Astrocyte of the spinal cord (primary cell): ENCODE results near the gene PVALEF.

ENCODE experiments used
- DNase-seq: peaks from one replicate; pipeline ENCODE4 v3.0.0; 2011; ENCODE audit warnings: low read depth, low spot score
- H3K4me3 ChIP-seq: 2 replicates; pipeline ENCODE4 v1.5.1; 2011; ENCODE audit warnings: low read depth, mild to moderate bottlenecking, low read length, moderate library complexity
- in situ Hi-C: cut with HindIII; loops from 2 replicates; pipeline ENCODE4 v1.10.0; 2017; ENCODE audit warnings: low sequenced_read_pairs
- TF ChIP-seq, protein P1 (sequence below): IDR thresholded peaks from 2 replicates; pipeline ENCODE4 v1.5.1; 2012; ENCODE audit warnings: low read depth, mild to moderate bottlenecking, low read length, inconsistent platforms

PVALEF gene

DNA sequence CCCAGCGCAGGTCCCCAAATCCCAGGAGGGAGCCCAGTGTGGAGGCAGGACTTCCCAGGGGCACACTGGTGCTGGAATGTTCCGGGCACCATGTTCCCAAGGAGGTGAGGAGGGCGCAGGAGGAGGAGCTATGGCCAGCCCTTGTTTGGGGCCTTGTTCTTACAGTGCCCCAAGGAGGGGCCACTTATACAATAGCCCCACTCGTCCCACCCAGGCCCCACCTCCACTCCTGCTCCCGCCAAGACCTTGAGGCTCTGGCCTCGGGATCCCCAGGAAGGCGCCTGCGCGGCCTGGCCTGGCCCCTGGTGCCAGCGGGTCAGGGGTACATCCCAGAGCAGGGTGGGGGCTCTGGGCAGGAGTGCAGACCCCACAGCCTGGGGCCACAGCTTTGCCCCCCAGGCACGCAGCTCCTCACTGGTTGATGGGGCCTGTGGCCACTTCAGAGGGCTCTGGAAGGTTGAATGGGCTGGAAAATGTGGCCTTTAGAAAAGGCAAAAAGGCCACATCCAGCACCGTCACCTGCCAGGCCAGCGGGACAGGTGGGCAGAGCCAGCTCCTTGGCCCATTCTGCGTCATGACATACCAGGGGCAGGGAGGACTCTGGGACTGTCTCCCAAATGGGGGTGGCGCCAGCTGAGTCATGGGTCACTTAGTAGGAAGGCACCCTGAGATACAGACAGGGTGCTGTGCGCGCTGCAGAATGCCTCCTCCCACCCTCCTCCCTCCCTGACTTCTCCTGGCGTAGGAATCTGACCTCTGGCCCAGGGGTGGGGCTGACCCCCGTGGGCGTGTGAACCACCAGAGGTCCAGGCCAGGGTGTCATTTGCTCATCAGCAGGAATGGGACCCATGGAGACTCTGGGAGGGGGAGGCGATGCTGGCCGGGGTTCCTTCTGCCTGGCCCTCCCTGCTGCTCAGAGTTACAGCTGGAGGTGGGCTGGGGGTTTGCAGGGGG, 32.3 kb upstream of the PVALEF start:
- in situ Hi-C loops, result no loop called here
- DNase-seq, result no peak
- TF ChIP-seq, protein P1, sequence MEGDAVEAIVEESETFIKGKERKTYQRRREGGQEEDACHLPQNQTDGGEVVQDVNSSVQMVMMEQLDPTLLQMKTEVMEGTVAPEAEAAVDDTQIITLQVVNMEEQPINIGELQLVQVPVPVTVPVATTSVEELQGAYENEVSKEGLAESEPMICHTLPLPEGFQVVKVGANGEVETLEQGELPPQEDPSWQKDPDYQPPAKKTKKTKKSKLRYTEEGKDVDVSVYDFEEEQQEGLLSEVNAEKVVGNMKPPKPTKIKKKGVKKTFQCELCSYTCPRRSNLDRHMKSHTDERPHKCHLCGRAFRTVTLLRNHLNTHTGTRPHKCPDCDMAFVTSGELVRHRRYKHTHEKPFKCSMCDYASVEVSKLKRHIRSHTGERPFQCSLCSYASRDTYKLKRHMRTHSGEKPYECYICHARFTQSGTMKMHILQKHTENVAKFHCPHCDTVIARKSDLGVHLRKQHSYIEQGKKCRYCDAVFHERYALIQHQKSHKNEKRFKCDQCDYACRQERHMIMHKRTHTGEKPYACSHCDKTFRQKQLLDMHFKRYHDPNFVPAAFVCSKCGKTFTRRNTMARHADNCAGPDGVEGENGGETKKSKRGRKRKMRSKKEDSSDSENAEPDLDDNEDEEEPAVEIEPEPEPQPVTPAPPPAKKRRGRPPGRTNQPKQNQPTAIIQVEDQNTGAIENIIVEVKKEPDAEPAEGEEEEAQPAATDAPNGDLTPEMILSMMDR, result no peak
- H3K4me3 ChIP-seq, result no peak overlapping the region

DNA sequence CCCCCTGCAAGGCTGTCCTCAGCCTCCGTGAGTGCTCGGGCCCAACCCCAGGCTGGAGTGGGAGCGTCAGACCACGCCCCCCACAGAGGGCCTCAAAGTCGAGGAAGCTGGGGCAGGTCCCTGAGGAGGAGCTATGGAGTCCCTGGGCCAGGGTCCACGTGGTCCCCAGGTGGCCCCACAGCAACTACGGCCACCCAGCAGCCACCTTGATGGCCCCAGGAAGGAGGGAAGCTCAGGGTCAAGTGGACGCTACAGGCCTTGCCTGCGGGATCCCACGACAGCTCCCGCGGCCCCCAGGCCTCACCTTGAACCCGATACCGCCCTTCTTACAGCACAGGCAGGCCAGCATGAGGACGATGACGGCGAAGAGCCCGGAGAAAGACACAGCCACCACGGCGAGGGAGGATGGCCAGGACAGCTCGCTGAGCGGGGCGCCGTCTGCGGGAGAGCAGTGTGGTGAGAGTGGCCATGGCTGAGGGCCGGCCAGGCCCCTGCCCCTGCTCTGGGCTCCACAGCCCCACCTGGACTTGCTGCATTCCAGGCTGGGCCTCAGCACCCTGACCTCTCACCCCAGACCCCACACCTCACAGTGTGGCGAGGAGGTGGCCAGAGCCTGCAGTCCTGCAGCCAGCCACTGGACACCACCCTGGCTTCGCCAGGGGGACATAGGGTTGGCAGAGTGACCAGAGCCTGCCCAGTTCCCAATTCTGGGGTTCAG, 31.1 kb upstream of the PVALEF start:
- H3K4me3 ChIP-seq, result no peak overlapping the region
- TF ChIP-seq, protein P1, result no peak
- in situ Hi-C loops, result no loop called here
- DNase-seq, result no peak

GRCh38 chr17:81135505-81136278, 29.6 kb upstream of the PVALEF start:
- in situ Hi-C loops, result no loop called here
- H3K4me3 ChIP-seq, result no peak overlapping the region
- TF ChIP-seq, protein P1, result no peak
- no peak for DNase-seq

DNA sequence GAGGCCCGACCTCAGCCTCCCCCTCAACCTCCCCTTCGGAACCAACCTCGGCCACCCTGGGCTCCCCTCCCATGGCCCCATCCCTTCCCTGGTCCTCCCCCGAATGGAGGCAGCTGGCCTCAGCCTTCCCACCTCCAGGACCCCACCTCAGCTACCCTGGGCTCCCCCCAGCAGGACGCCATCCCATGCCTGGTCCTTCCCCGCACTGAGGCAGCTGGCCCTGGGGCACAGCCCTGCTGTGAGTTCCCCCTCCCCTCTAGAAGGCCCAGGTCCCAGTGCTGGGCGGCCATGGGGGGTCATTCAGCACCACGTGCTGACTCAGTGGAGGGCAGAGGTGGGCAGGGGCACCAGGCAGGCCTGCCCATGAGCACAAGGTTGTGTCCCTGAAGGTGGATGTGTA, 28.9 kb upstream of the PVALEF start:
- H3K4me3 ChIP-seq, result no peak overlapping the region
- in situ Hi-C loops, result no loop called here
- no peak for DNase-seq
- TF ChIP-seq, protein P1, result no peak

DNA sequence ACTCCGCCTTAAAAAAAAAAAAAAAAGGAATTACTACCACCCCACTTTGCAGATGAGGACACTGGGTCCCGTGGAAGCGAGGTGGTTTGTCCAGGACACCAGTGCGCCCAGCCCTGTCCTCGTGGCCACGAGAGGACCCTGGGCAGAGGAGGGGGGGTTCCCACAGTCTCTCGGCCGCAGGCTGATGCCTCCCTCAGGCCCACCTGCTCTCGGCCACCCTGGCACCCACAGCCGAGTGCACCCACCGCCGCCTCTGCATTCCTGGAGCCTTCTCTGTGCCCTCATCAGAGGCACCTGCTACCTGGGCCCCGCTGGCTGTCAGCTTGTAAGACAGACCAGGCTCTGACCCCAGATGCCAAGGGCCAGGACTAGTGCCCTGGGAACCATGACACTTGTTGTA, 28.1 kb upstream of the PVALEF start:
- H3K4me3 ChIP-seq, result no peak overlapping the region
- in situ Hi-C loops, result no loop called here
- TF ChIP-seq, protein P1, result no peak
- no peak for DNase-seq

- TF ChIP-seq, protein P1, result no peak
- no peak for DNase-seq
- H3K4me3 ChIP-seq, result no peak overlapping the region
- in situ Hi-C loops, result no loop called here
Observed at GRCh38 chr17:81138083-81138482, 27.2 kb upstream of the PVALEF start.
